ENCODE measurements around the gene ITIH4. TPM values are rescaled to one million over a fixed set of nuclear protein-coding genes. Genes with fewer than 3 reads are reported as not detected.

Gene ITIH4
- total and polyA plus RNA-seq, 2 of the 13 experiments (the other 11 are each of a cell fraction or from before 2014, with no cell fraction given) = 2.7 to 5.3 TPM

DNA sequence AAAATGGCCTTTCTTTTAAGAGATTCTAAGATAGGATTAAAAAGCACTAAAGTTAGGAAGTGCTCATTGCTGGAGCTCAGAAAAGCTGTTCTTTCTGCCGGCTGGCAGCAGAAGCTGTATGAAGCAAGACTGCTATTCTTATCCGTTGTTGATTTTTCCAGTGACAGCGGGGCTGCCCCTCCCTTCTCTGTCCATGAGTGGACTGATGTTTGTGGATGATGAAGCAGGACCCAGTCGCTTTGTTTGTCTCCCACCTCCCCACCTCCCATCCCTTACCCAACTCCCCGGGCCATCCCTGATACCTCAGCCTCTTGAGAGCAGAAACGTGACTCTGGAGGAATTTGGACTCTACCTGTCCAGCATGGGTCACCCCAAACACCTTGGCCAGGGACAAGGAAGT is 14.7 kb upstream of the ITIH4 start (continued):
- TF ChIP-seq ZNF512B (CRISPR knock-in tag; IDR thresholded peaks at IDR 0.05; ENCODE audit: borderline replicate concordance) (no peak), ZNF737 (CRISPR knock-in tag; IDR thresholded peaks at IDR 0.05; ENCODE audit: borderline replicate concordance) (no peak), YEATS2 (CRISPR knock-in tag; IDR thresholded peaks at IDR 0.05; ENCODE audit: borderline replicate concordance) (no peak), ZNF335 (CRISPR knock-in tag; IDR thresholded peaks at IDR 0.05) (no peak), NR2F6 (IDR thresholded peaks at IDR 0.05) (no peak), NR2F6 (CRISPR knock-in tag; IDR thresholded peaks at IDR 0.05) (0 out of 2 replicates have a peak, but pooled peaks have one; percentile 46), EHMT2 (IDR thresholded peaks at IDR 0.05; ENCODE audit: borderline replicate concordance, low read depth, low read length) (no peak), ARNT (IDR thresholded peaks at IDR 0.05) (no peak), UBTF (CRISPR knock-in tag; IDR thresholded peaks at IDR 0.05) (no peak), ISX (CRISPR knock-in tag; conservative IDR thresholded peaks at IDR 0.05) (no peak), SSRP1 (CRISPR knock-in tag; IDR thresholded peaks at IDR 0.05) (no peak), ARID2 (CRISPR knock-in tag; IDR thresholded peaks at IDR 0.05; ENCODE audit: borderline replicate concordance) (no peak), FOXK1 (CRISPR knock-in tag; IDR thresholded peaks at IDR 0.05; ENCODE audit: borderline replicate concordance, low read depth) (peak; percentile 44; the same call in 1 of the 2 replicates), MZF1 (CRISPR knock-in tag; IDR thresholded peaks at IDR 0.05; ENCODE audit: borderline replicate concordance) (no peak), ZNF274 (CRISPR knock-in tag; IDR thresholded peaks at IDR 0.05) (no peak), KLF13 (CRISPR knock-in tag; IDR thresholded peaks at IDR 0.05) (no peak), MTERF4 (CRISPR knock-in tag; IDR thresholded peaks at IDR 0.05) (no peak), NFIC (IDR thresholded peaks at IDR 0.05; ENCODE audit: low read length) (no peak), ZNF333 (CRISPR knock-in tag; IDR thresholded peaks at IDR 0.05; ENCODE audit: borderline replicate concordance) (no peak)
- TF ChIP-seq, protein P1, sequence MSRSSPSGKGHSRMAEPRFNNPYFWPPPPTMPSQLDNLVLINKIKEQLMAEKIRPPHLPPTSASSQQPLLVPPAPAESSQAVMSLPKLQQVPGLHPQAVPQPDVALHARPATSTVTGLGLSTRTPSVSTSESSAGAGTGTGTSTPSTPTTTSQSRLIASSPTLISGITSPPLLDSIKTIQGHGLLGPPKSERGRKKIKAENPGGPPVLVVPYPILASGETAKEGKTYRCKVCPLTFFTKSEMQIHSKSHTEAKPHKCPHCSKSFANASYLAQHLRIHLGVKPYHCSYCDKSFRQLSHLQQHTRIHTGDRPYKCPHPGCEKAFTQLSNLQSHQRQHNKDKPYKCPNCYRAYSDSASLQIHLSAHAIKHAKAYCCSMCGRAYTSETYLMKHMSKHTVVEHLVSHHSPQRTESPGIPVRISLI (CRISPR knock-in tag; IDR thresholded peaks at IDR 0.05; ENCODE audit: borderline replicate concordance) = no peak
- TF ChIP-seq, protein P2, sequence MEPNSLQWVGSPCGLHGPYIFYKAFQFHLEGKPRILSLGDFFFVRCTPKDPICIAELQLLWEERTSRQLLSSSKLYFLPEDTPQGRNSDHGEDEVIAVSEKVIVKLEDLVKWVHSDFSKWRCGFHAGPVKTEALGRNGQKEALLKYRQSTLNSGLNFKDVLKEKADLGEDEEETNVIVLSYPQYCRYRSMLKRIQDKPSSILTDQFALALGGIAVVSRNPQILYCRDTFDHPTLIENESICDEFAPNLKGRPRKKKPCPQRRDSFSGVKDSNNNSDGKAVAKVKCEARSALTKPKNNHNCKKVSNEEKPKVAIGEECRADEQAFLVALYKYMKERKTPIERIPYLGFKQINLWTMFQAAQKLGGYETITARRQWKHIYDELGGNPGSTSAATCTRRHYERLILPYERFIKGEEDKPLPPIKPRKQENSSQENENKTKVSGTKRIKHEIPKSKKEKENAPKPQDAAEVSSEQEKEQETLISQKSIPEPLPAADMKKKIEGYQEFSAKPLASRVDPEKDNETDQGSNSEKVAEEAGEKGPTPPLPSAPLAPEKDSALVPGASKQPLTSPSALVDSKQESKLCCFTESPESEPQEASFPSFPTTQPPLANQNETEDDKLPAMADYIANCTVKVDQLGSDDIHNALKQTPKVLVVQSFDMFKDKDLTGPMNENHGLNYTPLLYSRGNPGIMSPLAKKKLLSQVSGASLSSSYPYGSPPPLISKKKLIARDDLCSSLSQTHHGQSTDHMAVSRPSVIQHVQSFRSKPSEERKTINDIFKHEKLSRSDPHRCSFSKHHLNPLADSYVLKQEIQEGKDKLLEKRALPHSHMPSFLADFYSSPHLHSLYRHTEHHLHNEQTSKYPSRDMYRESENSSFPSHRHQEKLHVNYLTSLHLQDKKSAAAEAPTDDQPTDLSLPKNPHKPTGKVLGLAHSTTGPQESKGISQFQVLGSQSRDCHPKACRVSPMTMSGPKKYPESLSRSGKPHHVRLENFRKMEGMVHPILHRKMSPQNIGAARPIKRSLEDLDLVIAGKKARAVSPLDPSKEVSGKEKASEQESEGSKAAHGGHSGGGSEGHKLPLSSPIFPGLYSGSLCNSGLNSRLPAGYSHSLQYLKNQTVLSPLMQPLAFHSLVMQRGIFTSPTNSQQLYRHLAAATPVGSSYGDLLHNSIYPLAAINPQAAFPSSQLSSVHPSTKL (CRISPR knock-in tag; IDR thresholded peaks at IDR 0.05) = peak; percentile 49; the same call in 1 of the 2 replicates

All from HepG2 (cell line).